GM20000 (cell line): Measurements from ENCODE around the gene KCNE3.
A peak's percentile ranks its signal among the peaks of the same experiment; 100 is the strongest.

ENCODE experiments used
- DNase-seq: peaks from one replicate; pipeline ENCODE4 v3.0.0; 2012; ENCODE audit warnings: low spot score
- TF ChIP-seq, protein P1 (sequence below): IDR thresholded peaks from 2 replicates; pipeline ENCODE4 v1.5.1; 2012; ENCODE audit warnings: mild to moderate bottlenecking, control low read depth; ENCODE audit errors: extremely low read depth, missing control alignments

KCNE3 gene

DNA sequence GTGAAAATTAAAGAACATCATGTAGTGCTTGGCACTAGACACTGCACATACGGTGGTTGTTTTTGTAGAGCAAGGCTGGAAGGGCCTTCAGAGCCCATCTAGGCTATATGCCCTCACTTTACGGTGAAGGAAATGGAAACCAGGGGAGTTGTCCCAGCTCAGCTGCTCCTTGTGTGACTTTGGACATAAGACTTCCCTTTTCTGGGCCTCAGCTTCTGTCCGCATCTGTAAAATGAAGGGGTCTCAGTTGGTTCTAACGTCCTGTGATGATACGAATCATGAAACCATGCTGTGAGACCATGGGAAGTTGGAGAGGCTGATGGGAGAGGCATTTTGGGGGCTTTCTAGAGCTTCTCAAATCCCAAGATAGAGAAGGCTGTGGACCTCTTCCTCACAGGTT is 4.7 kb downstream of the KCNE3 start:
- DNase-seq, result no peak
- TF ChIP-seq, protein P1, sequence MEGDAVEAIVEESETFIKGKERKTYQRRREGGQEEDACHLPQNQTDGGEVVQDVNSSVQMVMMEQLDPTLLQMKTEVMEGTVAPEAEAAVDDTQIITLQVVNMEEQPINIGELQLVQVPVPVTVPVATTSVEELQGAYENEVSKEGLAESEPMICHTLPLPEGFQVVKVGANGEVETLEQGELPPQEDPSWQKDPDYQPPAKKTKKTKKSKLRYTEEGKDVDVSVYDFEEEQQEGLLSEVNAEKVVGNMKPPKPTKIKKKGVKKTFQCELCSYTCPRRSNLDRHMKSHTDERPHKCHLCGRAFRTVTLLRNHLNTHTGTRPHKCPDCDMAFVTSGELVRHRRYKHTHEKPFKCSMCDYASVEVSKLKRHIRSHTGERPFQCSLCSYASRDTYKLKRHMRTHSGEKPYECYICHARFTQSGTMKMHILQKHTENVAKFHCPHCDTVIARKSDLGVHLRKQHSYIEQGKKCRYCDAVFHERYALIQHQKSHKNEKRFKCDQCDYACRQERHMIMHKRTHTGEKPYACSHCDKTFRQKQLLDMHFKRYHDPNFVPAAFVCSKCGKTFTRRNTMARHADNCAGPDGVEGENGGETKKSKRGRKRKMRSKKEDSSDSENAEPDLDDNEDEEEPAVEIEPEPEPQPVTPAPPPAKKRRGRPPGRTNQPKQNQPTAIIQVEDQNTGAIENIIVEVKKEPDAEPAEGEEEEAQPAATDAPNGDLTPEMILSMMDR, result no peak

DNA sequence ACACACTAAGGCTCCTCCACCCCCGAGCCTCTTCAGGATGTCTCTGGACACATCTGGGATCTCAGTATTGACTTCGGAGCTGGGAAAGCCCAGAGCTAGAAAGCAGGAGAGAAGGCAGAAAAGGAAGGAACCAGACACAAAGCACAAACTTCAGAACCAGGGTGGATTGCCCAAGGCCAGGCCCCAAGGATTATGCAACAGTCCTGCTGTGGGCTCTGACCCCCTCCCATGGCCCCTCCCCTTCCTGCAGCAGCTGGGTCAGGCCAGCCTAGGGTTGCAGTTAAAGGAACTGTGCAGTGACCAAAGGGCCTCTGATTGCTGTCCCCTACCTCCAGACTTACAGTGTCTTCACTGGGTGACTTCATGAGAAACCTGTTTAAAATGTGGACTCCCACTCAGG is 5.3 kb downstream of the KCNE3 start:
- TF ChIP-seq, protein P1, result no peak
- no peak for DNase-seq

DNA sequence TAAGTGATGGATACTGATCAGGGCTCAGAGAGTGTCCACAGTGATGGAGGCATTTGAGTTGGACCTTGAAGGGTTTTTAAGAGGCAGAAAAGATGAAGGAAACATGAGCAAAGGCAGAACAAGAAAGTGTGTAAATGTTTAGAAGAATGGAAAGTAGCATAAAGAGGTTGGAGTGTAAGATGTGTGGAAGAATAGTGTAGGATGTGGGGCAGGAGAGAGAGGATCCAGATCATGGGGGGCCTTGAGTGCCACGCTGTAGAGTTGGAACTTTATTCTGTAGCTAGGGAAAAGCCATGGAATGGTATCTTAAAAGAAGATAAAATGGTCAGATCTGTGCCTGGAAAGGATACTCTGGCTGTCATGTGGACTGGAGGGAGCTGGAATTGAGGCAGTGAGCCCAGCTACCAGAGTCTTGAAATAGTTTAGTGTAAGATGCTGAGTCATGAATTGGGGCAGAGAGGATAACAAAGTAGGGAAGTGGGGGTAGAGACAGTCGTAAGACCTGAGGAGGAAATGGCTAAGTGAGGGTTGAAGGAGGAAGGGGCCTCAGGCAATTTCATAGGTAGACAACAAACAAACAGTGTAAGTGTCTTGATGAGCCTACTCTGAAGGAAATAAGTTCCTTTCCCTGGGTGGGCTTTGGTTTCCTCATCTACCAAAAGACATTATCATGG is 6.7 kb downstream of the KCNE3 start:
- DNase-seq, result no peak

DNA sequence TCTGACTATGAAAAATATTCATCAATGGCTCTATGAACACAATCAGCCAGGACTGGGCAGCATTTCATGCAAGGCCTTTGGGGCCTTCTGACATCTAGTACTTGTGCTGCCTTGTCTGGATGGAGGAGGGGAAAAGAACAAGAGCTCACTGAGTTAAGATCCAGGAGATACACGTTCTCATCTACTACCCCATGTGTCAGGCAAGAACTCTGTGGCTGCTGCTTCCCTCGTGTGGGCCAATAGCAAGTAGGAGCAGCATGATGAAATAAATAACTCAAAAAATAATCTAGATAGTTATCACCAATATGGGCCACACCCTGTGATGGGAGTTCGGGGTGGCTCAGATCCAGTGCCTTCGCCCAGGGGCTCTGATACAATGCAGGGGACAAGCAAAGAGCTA is 7.3 kb downstream of the KCNE3 start:
- DNase-seq, result no peak
- TF ChIP-seq, protein P1, result no peak

More for the DNA sequence above, 6.7 kb downstream of the KCNE3 start:
- TF ChIP-seq, protein P1, result no peak

DNA sequence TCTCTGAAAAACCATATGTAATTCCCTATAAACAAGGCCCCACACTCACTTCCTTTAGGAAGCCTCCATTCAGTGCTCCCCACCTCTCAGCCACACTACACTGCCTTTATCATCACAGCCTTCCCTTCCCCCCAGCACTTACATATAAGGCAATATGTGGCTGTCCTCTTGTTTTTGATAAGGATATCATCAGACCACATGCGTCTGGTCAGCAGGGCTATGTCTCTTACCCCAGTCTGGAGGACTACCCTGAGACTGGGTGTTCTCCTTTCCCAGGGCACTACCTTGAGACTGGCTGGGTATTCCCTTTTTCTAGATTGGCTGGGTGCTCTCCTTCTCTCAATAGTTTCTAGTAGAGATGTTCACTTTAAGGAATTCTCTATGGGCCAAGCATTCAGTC is 7.8 kb downstream of the KCNE3 start:
- DNase-seq, result no peak

DNA sequence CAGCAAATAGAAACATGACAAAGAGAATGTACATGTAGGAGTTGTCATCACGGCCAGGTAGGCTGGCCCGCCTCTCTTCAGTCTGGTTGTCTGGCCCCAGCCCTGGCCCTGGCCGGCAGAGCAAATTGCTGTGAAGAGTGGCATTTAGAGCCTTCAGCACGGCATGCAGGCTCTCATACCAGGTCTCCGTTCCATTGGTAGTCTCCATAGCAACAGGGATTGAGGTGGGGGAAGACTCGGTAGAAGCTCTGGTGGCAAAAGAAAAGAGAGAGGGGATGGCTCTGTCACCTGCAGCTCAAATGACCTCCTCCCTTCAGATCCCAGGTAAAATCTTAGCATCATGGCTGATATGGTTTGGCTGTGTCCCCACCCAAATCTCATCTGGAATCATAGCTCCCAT is 10.0 kb downstream of the KCNE3 start:
- DNase-seq, result no peak
- TF ChIP-seq, protein P1, result no peak

More for the DNA sequence above, 7.8 kb downstream of the KCNE3 start:
- TF ChIP-seq, protein P1, result no peak

DNA sequence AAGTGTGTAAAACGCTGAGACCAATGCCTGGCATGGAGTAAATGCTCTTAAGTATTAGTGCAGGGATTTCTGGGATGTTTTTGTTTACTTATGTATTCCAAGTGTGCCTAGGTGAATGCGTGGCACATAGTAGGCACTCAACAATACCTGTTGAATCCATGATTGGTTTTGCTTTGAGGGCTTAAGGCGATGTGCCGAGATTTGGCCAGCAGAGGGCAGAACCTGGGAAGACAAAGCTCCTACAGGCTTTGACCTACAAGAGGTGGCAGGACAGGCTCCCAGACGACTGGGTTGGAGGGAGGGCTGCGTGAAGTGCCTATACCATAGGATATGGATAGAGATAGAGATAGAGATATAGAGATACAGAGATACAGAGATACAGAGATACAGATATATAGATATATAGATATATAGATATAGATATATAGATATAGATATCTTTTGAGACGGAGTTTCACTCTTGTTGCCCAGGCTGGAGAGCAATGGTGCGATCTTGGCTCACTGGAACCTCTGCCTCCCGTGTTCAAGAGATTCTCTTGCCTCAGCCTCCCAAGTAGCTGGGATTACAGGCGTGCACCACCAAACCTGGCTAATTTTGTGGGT is 13.9 kb downstream of the KCNE3 start:
- peak; percentile 77 for DNase-seq
- TF ChIP-seq, protein P1, result peak; percentile 84
